HFF-Myc (cell line): ENCODE results near the gene TYW1B.
"Not testable (repeated sequence)": the region's sequence is repeated elsewhere in the genome, so short reads cannot be mapped to it uniquely, and the experiment has no call there.

Experiments
- DNase-seq: peaks from one replicate; pipeline ENCODE4 v3.0.0-alpha.2; 2011; ENCODE audit warnings: low read depth; ENCODE audit errors: extremely low read depth
- H3K4me3 ChIP-seq: replicated peaks from 2 replicates; pipeline ENCODE4 v1.5.1; 2011; ENCODE audit warnings: low read depth, mild to moderate bottlenecking, control low read depth, low read length
- TF ChIP-seq, protein P1 (sequence below): IDR thresholded peaks from 2 replicates; pipeline ENCODE4 v1.5.1; 2012; ENCODE audit warnings: mild to moderate bottlenecking, low read depth, low read length, control low read depth; ENCODE audit errors: missing control alignments

Gene TYW1B

DNA sequence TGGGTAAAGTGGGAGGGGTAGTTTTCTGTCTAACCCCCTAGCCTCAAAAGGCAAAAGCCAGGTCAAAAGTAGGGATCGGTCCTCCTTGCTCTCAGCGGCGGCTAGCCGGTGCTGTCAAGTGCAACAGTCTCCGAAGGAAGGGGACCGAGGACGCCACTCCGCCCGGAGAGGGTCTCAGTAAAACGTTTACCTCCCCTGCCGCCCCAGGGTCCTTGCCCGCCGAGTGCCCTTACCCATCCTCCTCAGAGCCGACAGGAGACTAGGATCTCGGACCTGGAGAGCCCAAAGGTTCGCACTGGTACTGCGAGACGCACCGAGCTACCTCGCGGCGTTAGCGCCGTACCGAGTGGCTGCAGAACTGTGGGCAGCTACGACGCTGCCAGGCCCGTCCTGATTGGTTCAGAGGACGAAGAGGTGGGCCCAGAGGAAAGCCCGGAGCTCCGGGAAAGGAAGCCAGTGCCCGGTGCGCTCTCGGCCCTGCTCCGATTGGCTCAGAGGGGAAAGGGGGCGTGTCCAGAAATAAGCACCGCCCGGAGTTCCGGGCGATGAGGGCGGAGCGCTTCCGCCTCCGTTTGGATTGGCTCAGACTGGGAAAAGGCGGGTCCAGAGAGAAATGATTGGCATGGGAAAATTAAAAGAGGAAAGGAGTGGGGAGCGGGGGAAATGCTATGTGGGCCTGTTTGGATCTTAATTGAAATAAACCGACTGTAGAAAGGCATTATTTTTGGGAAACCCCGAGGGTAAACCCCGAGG is at the start of gene TYW1B:
Gene TYW1B, minus strand, starts transcription at position 362 of the 753 bp plus-strand sequence. Its CDS starts 125 bp downstream, at position 237.
- H3K4me3 ChIP-seq, result peak within 1 kb of the TSS; percentile 73
- DNase-seq, result peak; percentile 89

DNA sequence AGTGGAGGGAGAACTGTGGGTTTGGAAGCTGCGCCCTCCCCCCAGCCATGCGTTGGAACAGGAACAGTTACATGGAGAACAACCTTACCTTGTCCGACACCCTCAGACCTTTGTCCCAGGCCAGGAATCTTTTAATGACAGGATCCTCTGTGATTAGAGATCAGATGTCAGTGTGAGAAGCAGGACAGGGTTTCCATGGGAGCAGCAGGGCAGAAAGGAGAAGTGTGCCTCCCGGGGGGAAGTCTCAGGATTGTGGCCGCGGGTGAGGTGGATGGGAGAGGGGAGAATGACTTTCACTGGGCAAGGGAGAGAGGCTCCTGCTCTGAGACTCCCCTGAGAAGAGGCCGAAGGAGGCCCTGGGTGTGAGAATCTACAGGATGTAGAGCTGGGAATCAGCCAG is 39.6 kb upstream of the TYW1B start:
- DNase-seq, H3K4me3 ChIP-seq: not testable (repeated sequence)

- DNase-seq, result not testable (repeated sequence)
Measured at GRCh38 chr7:72858846-72859400, 30.9 kb upstream of the TYW1B start.

DNA sequence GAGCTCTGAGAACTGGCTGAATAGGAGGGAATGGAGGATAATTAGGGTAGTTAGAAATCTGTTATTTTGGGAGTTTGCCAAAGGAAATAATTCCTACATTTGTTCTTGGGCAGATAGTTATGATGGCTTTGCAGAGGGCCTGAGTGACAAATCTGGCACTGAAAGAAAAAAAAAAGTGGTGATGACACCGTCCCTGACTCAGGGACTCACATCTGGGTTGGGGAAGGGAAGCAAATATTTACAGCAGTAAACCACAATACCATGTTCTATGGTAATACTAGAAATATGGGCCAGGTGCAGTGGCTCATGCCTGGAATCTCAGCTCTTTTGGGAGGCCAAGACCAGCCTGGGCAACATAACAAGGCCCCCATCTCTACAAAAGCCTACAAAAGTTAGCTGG is 29.9 kb upstream of the TYW1B start:
- H3K4me3 ChIP-seq, DNase-seq: not testable (repeated sequence)

More at GRCh38 chr7:72858846-72859400, 30.9 kb upstream of the TYW1B start:
- H3K4me3 ChIP-seq, result not testable (repeated sequence)

- DNase-seq, H3K4me3 ChIP-seq: not testable (repeated sequence)
Measured at GRCh38 chr7:72855261-72855660, 27.3 kb upstream of the TYW1B start.

DNA sequence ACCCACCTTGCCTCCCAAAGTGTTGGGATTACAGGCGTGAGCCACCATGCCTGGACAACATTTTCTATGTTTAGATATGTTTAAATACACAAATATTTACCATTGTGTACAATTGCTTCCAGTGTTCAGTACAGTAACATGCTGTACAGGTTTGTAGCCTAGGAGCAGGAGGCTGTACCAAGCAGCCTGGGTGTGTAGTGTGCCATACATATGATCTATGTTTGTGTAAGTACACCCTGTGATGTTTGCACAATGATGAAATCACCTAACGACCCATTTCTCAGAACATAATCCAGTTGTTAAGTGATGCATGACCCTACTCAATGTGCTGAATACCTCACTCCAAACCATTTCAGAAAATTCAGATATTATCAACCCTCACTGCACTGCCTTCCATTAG is 24.9 kb upstream of the TYW1B start:
- H3K4me3 ChIP-seq, DNase-seq: not testable (repeated sequence)

- not testable (repeated sequence) for H3K4me3 ChIP-seq, DNase-seq
Measured at GRCh38 chr7:72850746-72851145, 22.7 kb upstream of the TYW1B start.

- not testable (repeated sequence) for H3K4me3 ChIP-seq, DNase-seq
Measured at GRCh38 chr7:72844146-72844545, 16.1 kb upstream of the TYW1B start.

DNA sequence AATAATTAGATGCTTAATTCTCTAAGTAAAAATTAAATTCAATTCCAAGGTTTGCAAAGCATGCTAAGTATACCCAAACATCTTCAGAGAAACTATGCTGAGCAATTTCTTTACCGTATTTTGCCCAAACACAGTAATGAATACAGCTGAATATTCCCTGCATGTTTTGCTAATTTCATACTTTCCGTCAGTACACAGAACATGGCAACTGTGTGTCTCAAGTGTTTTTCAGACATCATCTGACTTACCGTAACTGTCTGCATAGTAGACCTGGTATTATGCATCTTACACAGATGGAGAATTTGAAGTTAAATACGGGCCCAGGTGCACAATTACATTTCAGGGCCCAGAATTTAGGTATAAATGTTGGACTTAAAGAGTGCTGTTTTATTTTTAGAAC is 15.2 kb upstream of the TYW1B start:
- H3K4me3 ChIP-seq, DNase-seq: not testable (repeated sequence)

DNA sequence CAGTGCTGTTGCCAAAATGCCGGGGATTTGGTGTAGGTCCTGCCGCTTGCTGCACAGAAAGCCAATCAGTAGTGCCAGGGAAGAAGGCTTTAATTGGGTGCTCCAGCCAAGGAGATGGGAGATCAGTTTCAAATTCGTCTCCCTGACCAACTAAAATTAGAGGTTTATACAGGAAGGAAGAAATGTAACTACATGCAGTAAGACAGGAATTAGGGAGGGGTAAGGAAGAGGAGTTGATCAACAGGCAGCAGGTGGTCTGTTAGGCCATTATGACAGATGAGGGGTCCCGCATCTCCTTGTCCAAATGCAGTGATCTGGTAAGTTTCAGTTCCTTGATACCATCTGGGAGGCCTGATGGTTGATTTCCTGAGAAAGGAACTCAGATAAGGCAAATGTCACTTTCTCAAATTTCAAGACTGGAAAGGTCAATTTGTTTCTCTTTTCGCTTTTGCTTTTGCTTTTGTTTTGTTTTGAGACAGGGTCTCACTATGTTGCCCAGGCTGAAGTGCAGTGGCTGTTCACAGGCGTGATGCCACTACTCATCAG is 13.0 kb upstream of the TYW1B start:
- DNase-seq, H3K4me3 ChIP-seq: not testable (repeated sequence)

- H3K4me3 ChIP-seq, DNase-seq: not testable (repeated sequence)
Measured at GRCh38 chr7:72838315-72838714, 10.3 kb upstream of the TYW1B start.

DNA sequence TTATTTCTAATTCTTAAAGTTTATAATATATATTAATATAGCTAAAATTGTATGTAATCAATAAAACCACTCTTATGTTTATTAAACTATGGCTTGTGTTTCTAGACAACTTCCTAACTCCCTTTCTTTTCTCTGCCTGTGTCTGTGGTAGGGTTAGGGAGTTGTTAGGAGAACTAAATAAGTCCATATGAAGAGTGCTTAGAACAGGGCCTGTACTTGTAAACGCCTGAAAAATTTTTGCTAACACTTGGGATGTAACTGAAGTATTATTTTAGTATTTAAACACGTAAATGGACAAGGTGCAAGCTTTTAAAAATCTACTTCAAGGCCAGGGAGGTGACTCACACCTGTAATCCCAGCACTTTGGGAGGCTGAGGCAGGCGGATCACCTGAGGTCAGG is 9.3 kb upstream of the TYW1B start:
- DNase-seq, H3K4me3 ChIP-seq: not testable (repeated sequence)

GRCh38 chr7:72830567-72830966 is 2.6 kb upstream of the TYW1B start:
- DNase-seq, result not testable (repeated sequence)
- H3K4me3 ChIP-seq, result peak overlapping the region; percentile 73

DNA sequence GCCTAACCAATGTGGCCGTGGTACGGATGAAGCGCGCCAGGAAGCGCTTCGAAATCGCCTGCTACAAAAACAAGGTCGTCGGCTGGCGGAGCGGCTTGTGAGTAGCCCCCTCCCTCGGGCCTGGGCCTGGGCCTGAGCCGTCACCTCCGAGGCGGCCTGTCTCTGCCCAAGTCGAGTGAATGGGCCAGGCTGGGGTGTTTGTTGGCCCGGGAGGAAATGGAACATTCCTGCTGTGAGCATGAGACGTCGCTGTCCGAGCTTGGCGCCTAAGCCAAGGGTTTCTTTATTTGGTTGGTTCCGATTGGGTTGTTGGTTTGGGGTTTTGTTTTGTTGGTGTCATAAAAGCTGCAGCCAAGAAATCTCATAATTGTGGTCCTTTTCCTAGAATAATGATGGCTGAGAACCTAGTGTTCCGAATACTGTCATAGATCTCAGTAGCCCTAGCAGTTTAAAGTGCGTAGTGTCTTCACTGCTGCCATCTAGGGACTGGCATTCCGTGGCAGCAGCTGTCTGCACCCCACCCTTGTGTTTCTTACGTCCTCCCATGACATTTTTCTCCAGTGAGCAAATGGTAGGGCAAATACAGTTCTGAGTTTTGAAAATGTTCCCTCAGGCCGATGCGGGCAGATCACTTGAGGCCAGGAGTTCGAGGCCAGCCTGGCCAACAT is 1.8 kb upstream of the TYW1B start:
- DNase-seq, result not testable (repeated sequence)
- TF ChIP-seq, protein P1, sequence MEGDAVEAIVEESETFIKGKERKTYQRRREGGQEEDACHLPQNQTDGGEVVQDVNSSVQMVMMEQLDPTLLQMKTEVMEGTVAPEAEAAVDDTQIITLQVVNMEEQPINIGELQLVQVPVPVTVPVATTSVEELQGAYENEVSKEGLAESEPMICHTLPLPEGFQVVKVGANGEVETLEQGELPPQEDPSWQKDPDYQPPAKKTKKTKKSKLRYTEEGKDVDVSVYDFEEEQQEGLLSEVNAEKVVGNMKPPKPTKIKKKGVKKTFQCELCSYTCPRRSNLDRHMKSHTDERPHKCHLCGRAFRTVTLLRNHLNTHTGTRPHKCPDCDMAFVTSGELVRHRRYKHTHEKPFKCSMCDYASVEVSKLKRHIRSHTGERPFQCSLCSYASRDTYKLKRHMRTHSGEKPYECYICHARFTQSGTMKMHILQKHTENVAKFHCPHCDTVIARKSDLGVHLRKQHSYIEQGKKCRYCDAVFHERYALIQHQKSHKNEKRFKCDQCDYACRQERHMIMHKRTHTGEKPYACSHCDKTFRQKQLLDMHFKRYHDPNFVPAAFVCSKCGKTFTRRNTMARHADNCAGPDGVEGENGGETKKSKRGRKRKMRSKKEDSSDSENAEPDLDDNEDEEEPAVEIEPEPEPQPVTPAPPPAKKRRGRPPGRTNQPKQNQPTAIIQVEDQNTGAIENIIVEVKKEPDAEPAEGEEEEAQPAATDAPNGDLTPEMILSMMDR, result peak; percentile 52
- H3K4me3 ChIP-seq, result peak overlapping the region; percentile 73

- DNase-seq, result peak; percentile 98
- peak overlapping the region; percentile 73 for H3K4me3 ChIP-seq
Measured at GRCh38 chr7:72829291-72829686, 1.3 kb upstream of the TYW1B start.

- not testable (repeated sequence) for DNase-seq, H3K4me3 ChIP-seq
Measured at GRCh38 chr7:72823765-72824732, 4.0 kb downstream of the TYW1B start.
